ENCODE measurements around the gene PLEKHH3.

The PLEKHH3 gene, protein sequence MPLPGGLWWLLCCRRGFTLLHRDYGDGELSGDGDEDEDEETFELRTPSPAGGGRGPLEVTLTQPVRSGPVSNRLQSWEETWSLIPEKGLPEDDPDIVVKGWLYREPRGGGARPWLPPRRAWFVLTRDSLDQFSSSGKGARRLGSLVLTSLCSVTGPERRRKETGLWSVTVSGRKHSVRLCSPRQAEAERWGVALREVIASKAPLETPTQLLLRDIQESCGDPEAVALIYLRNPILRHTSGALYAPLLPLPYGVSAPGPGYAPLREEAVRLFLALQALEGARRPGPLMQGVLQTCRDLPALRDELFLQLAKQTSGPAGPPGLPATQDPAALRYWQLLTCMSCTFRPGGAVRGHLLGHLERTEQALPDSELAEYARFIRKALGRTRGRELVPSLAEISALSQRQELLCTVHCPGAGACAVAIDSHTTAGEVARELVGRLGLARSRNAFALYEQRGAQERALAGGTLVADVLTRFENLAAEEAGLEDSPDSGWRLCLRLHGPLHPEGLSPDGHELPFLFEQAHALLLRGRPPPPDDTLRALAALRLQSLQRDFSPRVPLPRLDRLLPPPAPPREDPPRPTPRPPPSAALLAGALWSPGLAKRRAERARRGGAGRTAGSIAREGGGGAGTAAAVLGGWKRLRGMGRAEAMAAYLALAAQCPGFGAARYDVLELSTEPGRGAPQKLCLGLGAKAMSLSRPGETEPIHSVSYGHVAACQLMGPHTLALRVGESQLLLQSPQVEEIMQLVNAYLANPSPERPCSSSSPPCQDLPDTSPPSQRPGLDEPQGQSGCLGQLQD

DNA sequence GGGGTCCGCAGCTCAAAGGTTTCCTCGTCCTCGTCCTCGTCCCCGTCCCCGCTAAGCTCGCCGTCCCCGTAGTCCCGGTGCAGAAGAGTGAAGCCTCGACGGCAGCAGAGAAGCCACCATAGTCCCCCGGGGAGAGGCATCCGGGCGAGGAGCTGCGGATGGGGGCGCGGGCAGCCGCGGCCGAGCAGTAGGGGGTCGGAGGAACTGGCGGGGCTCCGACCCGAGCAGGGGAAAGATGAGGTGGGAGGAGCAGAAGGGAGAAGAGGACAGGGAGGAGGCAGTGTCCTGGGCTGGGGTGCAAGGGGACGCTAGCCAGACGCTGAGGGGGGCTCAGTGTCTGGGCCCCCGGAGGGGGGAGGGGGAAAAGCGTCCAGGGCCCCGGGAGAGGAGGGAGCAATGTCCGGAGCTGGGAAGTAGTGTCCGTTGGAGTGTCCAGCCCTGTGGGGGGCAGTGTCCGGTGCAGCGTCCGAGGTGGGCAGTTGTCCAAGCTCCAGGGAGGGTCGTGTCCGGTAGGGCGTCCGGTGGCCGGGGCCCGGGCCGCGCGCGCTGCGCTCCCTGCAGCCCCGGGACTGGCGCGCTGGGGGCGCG is at the start of gene PLEKHH3:
PLEKHH3 (minus strand) TSS at position 571 of the 588 bp plus-strand sequence; CDS start at position 140, 431 bp downstream.
- DNase-seq = peak in 5 of 51 donors; percentile 49 to 93 (median 81)

DNA sequence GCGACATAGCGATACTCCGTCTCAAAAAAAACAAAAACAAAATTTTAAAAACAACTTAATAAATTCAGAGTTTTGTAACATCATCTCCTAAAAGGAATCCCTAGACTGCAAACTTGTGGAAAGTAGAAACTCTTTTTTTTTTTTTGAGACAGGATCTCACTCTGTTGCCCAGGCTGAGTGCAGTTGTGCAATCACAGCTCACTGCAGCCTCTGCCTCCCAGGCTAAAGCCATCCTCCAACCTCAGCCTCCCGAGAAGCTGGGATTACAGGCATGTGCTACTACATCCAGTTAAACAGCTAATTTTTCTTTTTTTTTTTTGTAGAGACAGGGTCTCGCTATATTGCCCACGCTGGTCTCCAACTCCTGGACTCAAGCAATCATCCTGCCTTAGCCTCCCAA is 48.3 kb upstream of the PLEKHH3 start:
- no peak for DNase-seq

DNA sequence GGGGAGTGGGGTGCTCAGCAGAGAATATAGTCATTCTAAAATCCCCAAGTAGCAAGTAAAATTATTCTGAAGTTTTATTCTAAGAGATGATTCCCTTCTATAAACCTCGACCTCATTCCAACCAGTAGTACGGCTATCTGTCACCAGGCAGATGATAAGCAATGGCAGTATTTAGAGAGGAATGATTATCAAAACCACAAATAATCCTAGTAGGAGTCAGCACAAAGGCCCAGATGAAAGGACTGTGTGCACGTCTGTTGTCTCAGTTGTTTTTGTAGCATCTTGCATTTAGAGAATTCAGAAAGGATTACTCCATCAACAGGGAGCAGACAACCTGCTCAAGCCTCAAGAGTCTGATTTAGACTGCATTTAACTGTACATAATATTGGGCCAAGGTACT is 46.8 kb upstream of the PLEKHH3 start:
- no peak for DNase-seq

DNA sequence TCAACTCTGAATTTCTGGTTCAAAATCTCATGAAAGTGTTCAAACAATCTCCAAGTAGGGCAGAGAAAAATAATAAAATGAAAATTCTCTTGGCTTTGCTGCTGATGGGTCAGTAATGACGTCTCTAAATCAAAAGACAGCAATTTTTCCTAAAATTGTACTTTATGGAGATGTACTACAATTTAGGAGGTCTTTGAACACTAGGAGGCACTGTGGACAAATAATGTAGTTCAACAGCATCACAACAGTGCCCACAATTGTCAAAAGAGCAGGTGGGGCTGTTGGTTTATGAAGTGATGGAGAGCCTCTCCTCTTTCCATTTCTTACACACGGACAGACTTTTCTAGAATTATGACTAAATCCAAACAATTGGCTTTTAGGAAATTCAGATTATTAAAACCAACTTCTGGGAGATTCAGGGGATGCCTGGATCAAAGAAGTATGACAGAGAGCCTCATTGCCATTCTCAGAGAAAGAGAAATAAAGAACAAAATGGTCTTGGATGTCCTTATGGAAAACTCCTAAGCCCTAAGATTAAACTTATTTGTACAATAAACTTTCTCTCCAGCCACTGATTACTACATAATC is 44.3 kb upstream of the PLEKHH3 start:
- DNase-seq = peak in 11 of 51 donors; percentile 8 to 72 (median 21)

DNA sequence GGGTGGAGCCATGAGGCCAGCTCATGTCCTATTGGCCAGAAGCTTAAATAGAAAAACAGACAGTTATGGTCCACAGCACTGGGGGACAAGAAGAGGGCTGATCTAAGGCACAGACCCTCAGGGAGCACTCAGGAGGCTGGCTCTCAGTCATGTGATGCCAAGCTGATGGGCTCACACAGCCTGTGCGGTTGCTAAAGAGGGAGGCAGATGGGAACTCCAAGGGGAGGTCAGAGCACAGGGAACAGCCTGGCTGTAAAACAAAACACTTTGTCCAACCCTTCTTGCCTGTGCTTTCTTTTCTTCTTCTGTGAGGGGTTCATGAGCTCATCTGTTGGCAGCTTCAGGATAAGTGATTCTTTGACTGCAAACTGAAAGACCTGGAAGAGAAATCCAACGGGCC is 32.8 kb upstream of the PLEKHH3 start:
- peak in 2 of 51 donors; percentile 26 to 50 for DNase-seq

DNA sequence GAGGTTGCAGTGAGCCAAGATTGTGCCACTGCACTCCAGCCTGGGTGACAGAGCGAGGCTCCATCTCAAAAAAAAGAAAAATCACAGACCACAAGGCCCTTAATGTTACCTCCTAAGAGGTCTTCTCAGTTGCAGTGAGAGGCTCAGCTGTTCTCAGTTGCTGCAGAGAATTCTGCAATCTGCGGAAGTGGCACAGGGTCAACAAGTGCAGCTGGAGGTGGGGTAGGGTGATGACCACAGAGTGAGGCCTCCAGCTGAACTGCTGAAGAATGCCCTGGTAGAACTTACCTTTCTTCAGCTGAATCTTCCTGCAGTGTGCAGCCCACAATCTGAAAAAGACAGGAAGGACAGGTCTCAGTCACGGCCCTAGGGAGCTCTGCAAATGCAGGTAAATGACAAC is 31.8 kb upstream of the PLEKHH3 start:
- no peak for DNase-seq

DNA sequence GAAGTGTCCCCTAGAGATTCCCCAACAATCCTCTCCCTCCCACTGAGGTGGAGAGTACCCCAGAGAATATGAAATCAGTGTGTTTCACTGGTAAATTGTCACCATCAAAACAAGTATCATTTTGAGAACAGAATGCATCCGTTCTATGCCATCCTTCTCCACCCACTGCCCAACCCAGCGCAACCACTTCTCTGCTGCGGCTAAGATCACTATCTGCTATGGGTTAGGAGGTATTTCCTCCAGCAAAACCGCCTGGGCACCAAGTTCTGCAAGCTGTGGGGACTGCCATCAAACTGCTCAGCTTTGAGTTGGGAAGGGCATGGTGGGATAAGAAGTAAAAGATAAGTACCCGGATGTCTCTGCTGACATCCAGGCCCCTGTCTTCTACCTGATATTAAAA is 29.9 kb upstream of the PLEKHH3 start:
- DNase-seq = no peak

DNA sequence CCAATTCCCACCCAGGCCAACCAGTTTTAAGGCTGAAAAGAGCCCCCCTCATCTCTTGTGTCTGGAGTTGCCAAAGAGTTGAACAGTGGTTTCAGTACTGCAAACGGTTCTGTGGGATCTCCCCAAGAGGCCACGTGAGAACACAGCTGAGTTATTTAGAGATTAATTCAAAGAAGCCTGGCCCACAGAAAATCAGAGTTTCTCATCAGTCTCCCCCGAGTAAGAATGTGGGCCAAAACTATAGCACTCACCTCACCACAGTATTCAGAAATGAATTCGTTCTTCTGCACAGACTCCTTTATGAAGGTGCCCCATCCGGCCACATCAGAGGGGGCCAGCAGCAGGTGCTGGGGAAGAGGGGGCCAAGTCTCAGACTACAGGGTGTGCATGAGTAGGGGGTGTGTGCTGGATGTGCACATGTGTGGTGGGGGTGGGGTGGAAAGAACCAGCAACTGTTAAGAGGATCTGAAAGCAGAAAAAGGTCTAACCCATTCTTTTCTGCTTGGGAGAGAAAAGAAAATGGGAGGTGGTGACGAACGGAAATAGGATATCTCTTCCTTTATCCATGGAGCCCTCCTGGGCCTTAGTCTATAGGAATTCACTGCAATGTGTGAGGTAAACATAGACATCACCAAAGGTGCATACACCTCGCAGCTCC is 28.2 kb upstream of the PLEKHH3 start:
- DNase-seq = no peak

DNA sequence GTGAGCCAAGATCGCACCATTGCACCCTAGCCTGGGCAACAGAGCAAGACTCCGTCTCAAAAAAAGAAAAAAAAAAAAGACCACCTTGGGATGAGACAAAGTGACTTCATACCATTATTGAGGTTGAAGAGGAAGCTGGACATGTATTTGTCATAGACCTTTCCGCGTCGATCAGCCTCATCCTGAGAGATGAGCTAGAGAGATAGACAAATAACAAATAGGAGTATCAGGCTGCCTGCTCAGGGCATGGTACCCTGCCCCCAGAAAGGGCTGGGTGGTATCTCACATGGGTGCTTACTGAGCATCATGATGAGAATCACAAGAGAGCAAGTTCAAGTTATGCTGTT is 27.7 kb upstream of the PLEKHH3 start:
- no peak for DNase-seq

DNA sequence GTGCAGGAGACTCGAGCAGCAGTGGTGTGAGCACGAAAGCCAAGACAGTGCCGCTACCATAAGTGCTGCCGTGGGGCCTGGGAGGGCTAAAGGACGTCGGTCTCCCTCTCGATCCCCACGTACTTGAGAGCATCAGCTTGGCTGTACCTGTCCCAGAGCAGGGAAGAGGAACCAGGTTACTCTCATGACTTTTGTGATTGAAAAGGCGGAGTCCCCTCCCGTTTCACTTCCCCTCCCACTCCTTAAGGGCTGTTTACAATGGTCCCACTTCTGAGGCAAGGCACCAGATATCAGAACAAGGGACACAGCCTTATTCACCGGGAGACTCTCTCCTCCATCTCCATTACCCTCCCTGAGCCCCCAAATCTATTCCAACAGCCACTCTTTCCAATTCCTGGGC is 25.7 kb upstream of the PLEKHH3 start:
- DNase-seq = no peak

DNA sequence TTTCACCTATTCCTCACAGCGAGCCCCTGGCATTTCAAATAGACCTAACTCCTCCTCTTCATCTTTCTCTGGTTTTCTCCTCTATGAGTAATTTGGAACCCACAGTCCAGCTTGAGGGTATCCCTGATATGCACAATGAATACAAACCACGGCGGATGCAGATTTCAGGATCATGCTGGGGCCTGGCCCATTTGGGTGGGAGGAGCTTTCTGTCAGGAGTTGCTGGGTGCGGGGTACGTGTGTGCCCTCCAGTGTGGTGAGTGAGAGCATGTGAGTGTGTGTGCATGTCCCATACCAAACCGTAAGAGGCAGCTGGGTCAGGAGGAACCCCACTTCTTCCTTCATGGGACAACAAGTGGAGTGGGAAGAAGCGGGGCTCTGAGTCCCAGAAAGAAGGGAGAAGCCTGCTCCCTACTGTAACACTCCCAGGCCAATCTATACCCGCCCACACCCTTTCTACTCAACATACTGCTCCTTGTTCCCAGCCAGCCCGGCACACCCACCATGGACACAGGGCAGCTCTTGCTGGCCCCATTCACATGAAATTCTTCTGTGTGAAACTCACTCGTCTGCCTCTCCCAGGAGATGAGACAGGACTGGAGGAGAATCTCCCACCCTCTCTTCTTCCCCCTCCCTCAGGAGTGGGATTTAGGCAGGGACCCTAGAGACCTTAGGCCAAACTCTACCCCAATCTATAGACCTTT is 23.9 kb upstream of the PLEKHH3 start:
- DNase-seq = no peak

DNA sequence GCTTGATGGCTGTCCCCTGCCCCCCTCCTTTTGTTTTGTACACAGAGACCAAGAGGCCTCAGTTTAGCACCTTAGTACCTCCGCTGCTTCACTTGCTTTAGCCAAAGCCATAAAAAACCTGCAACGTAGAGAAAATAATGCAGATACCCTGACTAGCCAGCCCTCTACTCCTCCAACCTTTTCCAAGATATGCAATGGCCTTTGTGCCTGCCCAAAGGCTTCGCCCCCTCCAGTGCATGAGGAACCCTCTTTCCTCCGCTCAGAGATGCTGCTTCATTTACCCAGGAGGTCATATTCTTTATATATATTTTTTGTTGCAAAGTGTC is 22.6 kb upstream of the PLEKHH3 start:
- no peak for DNase-seq

DNA sequence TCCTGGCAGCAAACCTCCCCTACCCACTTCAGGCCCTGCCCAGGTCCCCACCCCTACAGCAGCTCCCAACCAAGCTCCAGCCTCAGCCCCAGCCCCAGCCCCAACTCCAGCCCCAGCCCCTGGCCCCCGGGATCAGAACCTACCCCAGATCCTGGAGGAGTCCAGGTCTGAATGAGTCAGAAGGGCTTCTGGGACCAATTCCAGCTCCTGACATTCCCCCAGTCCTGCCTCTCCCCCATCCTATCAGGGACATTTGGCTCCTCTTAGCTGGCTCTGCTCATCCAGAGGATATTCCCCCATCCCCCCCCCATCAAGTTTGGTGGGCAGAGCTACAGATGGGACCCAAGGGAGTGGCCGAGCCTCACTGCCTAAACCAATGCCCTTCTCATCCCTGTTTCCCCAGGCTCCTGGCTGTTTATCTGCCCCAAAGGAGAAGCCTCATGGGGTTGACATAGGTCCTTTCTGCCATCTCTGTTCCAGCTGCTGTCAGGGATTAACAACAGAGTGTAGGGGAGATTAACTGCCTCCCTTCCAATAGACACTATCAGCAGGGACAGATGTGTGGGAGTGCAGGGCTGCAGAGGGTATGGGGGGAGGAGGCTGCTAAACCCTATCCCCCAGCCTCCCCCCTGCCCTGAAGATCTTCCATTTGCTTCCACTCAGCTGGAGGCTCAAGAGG is 22.1 kb upstream of the PLEKHH3 start:
- DNase-seq = peak in 2 of 51 donors; percentile 29 to 31

DNA sequence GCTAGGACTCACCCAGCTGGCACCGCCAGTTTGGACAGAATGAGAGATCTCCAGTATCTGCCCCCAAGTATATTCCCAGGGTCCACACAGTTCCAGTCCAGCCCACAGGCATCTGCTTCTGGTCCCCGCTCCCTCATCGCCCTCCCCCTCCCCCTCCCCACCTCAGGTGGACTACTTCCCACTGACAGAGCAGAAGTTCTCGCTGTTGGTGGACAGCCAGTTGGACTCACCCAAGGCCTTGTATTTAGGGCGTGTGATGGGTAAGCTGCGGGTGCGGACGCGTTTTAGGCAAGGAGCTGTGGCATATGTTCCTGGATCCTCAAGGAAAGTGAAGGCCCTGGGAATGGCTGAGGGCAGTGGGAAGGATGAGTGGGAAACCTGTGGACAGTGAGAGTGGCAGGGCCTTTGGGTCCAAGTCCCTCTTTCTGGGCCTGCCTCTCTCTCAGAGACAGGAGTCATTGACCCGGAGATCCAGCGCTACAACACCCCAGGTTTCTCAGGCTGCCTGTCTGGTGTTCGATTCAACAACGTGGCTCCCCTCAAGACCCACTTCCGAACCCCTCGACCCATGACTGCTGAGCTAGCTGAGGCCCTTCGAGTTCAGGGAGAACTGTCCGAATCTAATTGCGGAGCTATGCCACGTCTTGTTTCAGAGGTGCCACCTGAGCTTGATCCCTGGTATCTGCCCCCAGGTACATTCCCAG is 20.5 kb upstream of the PLEKHH3 start:
- DNase-seq = no peak

DNA sequence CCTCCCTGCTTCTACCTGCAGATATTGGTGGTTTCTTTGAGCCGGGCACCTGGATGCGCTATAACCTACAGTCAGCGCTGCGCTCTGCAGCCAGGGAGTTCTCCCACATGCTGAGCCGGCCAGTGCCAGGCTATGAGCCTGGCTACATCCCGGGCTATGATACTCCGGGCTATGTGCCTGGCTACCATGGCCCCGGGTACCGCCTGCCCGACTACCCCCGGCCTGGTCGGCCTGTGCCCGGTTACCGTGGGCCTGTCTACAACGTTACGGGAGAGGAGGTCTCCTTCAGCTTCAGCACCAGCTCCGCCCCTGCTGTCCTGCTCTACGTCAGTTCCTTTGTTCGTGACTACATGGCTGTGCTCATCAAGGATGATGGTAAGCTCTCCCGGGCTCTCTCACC is 18.7 kb upstream of the PLEKHH3 start:
- DNase-seq = no peak

DNA sequence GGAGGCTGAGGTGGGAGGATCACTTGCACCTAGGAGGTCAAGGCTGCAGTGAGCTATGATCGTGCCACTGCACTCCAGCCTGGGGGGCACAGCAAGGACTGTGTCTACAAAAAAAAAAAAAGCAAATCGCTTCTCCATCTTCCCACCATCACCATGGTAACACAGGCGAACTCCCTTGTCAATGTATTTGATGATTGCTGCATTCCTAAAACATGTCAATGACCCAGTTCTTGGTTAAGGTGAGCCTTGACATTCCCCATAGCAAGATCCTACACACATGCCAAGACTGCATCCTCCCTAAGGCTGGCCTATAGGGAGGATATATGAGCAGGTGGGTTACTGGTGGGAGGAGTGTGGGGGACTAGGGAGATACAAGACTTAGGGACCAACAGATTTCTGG is 17.7 kb upstream of the PLEKHH3 start:
- no peak for DNase-seq

DNA sequence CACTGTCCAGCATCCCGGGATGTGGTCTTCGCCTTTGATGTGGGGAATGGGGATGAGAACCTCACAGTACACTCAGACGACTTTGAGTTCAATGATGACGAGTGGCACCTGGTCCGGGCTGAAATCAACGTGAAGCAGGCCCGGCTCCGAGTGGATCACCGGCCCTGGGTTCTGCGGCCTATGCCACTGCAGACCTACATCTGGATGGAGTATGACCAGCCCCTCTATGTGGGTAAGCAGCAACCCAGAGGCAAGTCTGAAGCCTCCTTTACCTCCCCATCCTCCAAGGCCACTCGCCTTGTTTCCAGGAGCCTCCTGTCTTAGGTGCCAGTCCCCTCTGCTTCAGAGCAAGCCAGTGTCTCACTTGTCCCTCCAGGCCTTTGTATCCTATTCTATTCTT is 15.7 kb upstream of the PLEKHH3 start:
- no peak for DNase-seq

DNA sequence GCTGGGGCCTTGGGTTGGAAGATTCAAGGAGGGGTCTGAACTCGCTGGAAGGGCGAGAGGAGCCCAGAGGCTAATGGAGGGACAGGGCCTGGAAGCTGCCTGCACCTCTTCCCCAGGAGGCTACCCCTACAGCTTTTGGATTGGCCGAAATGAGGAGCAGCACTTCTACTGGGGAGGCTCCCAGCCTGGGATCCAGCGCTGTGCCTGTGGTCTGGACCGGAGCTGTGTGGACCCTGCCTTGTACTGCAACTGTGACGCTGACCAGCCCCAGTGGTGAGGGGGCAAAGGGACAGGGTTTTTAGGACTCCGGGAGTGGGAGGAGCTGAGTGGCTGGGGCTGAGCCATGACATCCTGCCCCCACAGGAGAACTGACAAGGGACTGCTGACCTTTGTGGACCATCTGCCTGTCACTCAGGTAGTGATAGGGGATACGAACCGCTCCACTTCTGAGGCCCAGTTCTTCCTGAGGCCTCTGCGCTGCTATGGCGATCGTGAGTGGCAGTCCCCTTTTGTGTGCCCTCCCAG is 14.3 kb upstream of the PLEKHH3 start:
- no peak for DNase-seq

DNA sequence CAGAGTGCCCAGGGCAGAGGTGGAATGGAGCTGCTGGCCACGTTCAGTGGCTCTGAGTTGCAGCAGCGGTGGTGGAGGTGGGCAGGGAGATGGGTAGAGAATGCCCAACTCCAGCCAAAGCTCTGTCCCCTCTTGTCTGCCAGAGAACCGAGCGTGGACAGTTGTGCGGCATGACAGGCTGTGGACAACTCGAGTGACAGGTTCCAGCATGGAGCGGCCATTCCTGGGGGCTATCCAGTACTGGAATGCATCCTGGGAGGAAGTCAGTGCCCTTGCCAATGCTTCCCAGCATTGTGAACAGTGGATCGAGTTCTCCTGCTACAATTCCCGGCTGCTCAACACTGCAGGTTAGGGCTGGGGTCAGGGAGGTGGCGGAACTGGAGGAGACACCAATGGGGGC is 13.8 kb upstream of the PLEKHH3 start:
- no peak for DNase-seq
